Measurements from ENCODE around the gene CCDC136. TPM values are rescaled to one million over a fixed set of nuclear protein-coding genes. Genes with fewer than 3 reads are reported as not detected.

Gene CCDC136
- total and polyA plus RNA-seq, 12 donors, result 1.8 to 14.4 (median 8.0) TPM

DNA sequence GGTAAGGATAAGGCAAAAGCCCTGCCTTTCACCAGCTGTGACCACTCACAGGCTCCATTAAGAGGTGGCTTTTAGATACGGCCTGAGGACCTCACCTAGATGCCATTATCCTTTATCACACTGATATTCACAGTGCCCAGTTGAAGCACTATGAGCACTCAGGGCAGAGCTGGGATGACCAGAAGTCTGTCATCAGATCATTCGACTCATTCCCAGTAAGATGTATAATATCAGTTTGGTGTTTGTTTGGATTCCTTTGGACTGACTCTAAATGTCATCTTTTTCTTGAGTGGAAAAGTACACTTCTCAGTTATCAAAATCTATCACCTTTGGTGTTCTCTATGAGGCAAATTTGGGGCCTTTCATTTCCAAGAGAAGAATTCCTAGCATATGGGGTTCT lies 18.7 kb downstream of the CCDC136 start:
- H3K4me1 ChIP-seq, result peaks cover 0 to 15% (median 10%) of the 10 kb centered on the region in 9 donors
- DNase-seq (no peak), ATAC-seq (no peak)
- H3K4me3 ChIP-seq, result no peak overlapping the region
- 88 to 96% methylated on average over 2 of the region's 2 CpGs for WGBS, 2 donors
- H3K27me3 ChIP-seq, result no peaks in the 10 kb centered on the region
- no peak for TF ChIP-seq CTCF (IDR thresholded peaks at IDR 0.05)
- H3K36me3 ChIP-seq, result peaks cover 0 to 20% (median 0%) of the 10 kb centered on the region in 9 donors
- intact Hi-C loops (cut with DNase I), result no loop called here
- H3K27ac ChIP-seq, result no peak overlapping the region
- H3K9me3 ChIP-seq, result no peaks in the 10 kb centered on the region

DNA sequence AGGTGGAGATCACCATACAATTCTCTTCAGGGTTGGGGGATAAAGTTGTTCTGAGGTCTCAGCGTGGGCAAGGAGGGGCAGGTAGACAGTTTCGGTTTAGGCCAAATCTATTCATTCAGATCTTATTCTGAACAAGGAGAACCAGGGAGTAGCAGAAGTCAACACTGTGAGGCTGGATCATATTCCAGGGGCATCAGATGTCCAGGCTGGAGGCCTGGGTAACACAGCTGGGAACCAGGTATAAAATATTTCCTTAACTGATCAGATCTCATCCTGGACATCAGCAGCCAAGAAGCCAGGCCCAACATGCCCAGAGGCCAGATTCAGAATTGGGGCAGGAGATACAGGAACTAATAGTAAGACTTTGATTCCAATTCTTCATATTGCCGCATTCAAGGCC lies 19.2 kb downstream of the CCDC136 start:
- H3K4me1 ChIP-seq, result peaks cover 0 to 15% (median 10%) of the 10 kb centered on the region in 9 donors
- DNase-seq (no peak), ATAC-seq (no peak)
- peaks cover 0 to 15% (median 0%) of the 10 kb centered on the region in 9 donors for H3K36me3 ChIP-seq
- TF ChIP-seq CTCF (IDR thresholded peaks at IDR 0.05), result no peak
- H3K9me3 ChIP-seq, result no peaks in the 10 kb centered on the region
- intact Hi-C loops (cut with DNase I), result no loop called here
- 95 to 96% methylated on average over 3 of the region's 3 CpGs for WGBS, 2 donors
- no peaks in the 10 kb centered on the region for H3K27me3 ChIP-seq
- no peak overlapping the region for H3K4me3 ChIP-seq
- no peak overlapping the region for H3K27ac ChIP-seq

GRCh38 chr7:128811631-128812430 lies 20.1 kb downstream of the CCDC136 start:
- Histone ChIP-seq H3K27me3 (no peaks in the 10 kb centered on the region), H3K9me3 (no peaks in the 10 kb centered on the region), H3K4me3 (no peak overlapping the region), H3K36me3 (peaks cover 0 to 7% (median 0%) of the 10 kb centered on the region in 9 donors), H3K27ac (no peak overlapping the region), H3K4me1 (peaks cover 0 to 15% (median 10%) of the 10 kb centered on the region in 9 donors)
- no peak for TF ChIP-seq CTCF (IDR thresholded peaks at IDR 0.05)
- ATAC-seq (no peak), DNase-seq (no peak)
- WGBS, 2 donors, result 96 to 97% methylated on average over 11 of the region's 11 CpGs
- intact Hi-C loops (cut with DNase I), result no loop called here

DNA sequence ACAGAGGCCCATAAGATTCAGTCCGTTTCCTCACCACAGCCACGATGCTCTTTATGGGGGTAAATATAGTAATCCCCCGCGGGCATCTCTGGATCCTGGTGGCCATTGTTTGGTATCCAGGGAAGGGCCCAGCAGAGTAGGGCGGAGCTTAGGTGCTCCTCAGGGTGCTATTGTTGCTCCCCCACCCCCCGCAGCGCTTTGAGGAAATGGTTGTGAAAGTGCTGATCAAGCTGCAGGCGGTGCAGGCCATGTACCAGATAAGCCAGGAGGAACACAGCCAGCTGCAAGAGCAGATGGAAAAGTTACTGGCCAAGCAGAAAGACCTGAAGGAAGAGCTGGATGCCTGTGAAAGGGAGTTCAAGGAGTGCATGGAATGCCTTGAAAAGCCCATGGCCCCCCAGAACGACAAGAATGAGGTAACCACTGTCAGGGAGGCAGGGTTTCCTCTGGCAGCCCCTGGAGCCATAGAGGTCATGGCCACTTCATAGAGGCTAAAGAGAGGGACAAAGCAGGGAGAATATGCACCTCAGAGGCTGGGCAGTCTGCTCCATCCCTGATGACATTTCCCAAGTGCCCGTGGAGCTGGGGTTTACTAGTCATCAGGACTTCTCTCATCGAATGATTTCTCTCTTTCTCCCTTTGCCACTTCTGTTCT lies 20.9 kb downstream of the CCDC136 start:
- Histone ChIP-seq H3K27me3 (no peaks in the 10 kb centered on the region), H3K36me3 (peaks cover 0 to 7% (median 0%) of the 10 kb centered on the region in 9 donors), H3K4me1 (peaks cover 0 to 15% (median 10%) of the 10 kb centered on the region in 9 donors), H3K27ac (peak overlapping the region in 1 of 10 donors; percentile 28), H3K4me3 (no peak overlapping the region), H3K9me3 (no peaks in the 10 kb centered on the region)
- WGBS, 2 donors, result 44 to 45% methylated on average over 11 of the region's 11 CpGs
- no peak for TF ChIP-seq CTCF (IDR thresholded peaks at IDR 0.05)
- ATAC-seq, result peak in 7 of 8 donors; percentile 39 to 80 (median 61)
- DNase-seq, result peak; percentile 48 to 54
- intact Hi-C loops (cut with DNase I), result no loop called here

All from heart right ventricle (tissue), 16 donors.